Spleen (tissue), 7 donors: ENCODE measurements around the gene PELO.

Experiments
- POLR2AphosphoS5 ChIP-seq, 3 donors: sonication (generic); formaldehyde crosslinking; IDR thresholded peaks; one replicate each; pipeline ENCODE4 v1.5.1; 2017; ENCODE audit warnings: antibody characterized with exemption in 3 of 3
- TF ChIP-seq, protein P1 (sequence below), 11 experiments: fragments of 200-600 bp in 7 of 11; fragments of 450-650 bp in 4 of 11; sonication (generic) in 4 of 11; IDR thresholded peaks in 8 of 11; conservative IDR thresholded peaks in 3 of 11; 1 replicate in 7 of 11; 2 replicates in 4 of 11; pipeline versions ENCODE4 v1.4.0 to v1.8.0; 2016 to 2021; ENCODE audit warnings: antibody characterized with exemption in 11 of 11, inconsistent platforms in 4 of 11, mild to moderate bottlenecking in 1 of 11
- donor health status: DM: no; HTN: no; CAD: no; lungs with moderate emphysema.
- donor health status: DM: no; HTN: no; CAD: no.
- donor health status: DM: no; HTN: no; CAD: no.

DNA sequence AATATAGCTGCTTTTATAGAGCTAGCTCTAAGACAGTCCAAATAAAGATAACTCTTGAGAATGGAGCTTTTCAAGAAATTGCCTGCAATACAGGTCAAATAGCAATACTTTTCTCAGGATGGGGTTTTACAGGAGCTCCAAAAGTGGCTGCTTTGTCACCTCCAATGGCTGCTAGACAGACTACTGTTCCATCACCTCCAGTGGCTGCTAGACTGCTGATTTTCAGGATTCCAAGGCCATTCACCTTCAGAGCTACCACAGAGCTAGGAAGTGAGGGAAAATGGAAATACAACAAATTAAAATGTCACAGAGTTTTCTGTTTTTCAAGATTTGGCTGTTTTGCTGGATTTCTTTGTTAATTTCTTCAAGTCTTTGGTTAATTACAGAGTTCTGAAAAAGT is 8.5 kb upstream of the PELO start:
- TF ChIP-seq, protein P1, sequence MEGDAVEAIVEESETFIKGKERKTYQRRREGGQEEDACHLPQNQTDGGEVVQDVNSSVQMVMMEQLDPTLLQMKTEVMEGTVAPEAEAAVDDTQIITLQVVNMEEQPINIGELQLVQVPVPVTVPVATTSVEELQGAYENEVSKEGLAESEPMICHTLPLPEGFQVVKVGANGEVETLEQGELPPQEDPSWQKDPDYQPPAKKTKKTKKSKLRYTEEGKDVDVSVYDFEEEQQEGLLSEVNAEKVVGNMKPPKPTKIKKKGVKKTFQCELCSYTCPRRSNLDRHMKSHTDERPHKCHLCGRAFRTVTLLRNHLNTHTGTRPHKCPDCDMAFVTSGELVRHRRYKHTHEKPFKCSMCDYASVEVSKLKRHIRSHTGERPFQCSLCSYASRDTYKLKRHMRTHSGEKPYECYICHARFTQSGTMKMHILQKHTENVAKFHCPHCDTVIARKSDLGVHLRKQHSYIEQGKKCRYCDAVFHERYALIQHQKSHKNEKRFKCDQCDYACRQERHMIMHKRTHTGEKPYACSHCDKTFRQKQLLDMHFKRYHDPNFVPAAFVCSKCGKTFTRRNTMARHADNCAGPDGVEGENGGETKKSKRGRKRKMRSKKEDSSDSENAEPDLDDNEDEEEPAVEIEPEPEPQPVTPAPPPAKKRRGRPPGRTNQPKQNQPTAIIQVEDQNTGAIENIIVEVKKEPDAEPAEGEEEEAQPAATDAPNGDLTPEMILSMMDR (IDR thresholded peaks at IDR 0.05 in 8 of 11, conservative IDR thresholded peaks at IDR 0.05 in 3 of 11), result no peak
- no peak for TF ChIP-seq POLR2AphosphoS5 (IDR thresholded peaks at IDR 0.05)
